Muscle of leg (tissue), 11 donors: Measurements from ENCODE around the gene CDNF. TPM values are rescaled to one million over a fixed set of nuclear protein-coding genes. Genes with fewer than 3 reads are reported as not detected.
"Not testable (repeated sequence)": the region's sequence is repeated elsewhere in the genome, so short reads cannot be mapped to it uniquely, and the experiment has no call there.

Experiments
- DNase-seq: peaks from one replicate; pipeline ENCODE4 v3.0.0; 2013
- H3K27ac ChIP-seq: one replicate; pipeline ENCODE4 v1.5.1; 2013; ENCODE audit warnings: mild to moderate bottlenecking, low read length, control low read depth
- H3K27me3 ChIP-seq: one replicate; pipeline ENCODE4 v1.6.1; 2013; ENCODE audit warnings: low read length; ENCODE audit not compliant: control insufficient read depth, insufficient read depth
- H3K36me3 ChIP-seq: one replicate; pipeline ENCODE4 v1.6.1; 2013; ENCODE audit warnings: low read length; ENCODE audit not compliant: control insufficient read depth, insufficient read depth
- H3K4me1 ChIP-seq: one replicate; pipeline ENCODE4 v1.6.1; 2013; ENCODE audit warnings: low read length; ENCODE audit not compliant: control insufficient read depth, insufficient read depth
- H3K4me3 ChIP-seq: one replicate; pipeline ENCODE4 v1.5.1; 2013; ENCODE audit warnings: low read length, control low read depth
- H3K9me3 ChIP-seq: replicated peaks from 2 replicates; pipeline ENCODE4 v1.6.1; 2013; ENCODE audit warnings: low read depth, low read length; ENCODE audit not compliant: control insufficient read depth
- WGBS: methylation state at CpG from one replicate; pipeline ENCODE4 v1.1.5; 2013; ENCODE audit warnings: missing lambda C conversion rate; ENCODE audit not compliant: insufficient coverage; 5-methylcytosine and 5-hydroxymethylcytosine counted together
- polyA plus RNA-seq, 8 donors: library from polyadenylated mRNA; unstranded; fragments of 120-200 nt; gene quantifications; one replicate each; pipeline versions ENCODE4 v1.2.1 to v1.2.3, GENCODE V29; 2013; ENCODE audit warnings: inconsistent platforms in 1 of 8, low replicate concordance in 1 of 8; ENCODE audit not compliant: insufficient read length in 8 of 8, insufficient read depth in 1 of 8
- total RNA-seq: library from RNA; stranded (reverse); fragments of 120-200 nt; gene quantifications from one replicate; pipeline ENCODE4 v1.2.4, GENCODE V29; 2013

CDNF gene
- total and polyA plus RNA-seq, 9 donors, result 1.8 to 4.4 (median 2.8) TPM

- peaks cover 8% of the 10 kb centered on the region for H3K4me1 ChIP-seq
- no peak for DNase-seq
- H3K27ac ChIP-seq, result no peak overlapping the region
- no peak overlapping the region for H3K4me3 ChIP-seq
- H3K9me3 ChIP-seq, result no peaks in the 10 kb centered on the region
- WGBS, result no CpG with 5 or more reads among the region's 2 CpGs
- peaks cover 5% of the 10 kb centered on the region for H3K36me3 ChIP-seq
- H3K27me3 ChIP-seq, result no peaks in the 10 kb centered on the region
Measured at GRCh38 chr10:14873090-14873760, 35.4 kb upstream of the CDNF start.

- H3K36me3 ChIP-seq, result peaks cover 24% of the 10 kb centered on the region
- H3K4me1 ChIP-seq, H3K27ac ChIP-seq, H3K9me3 ChIP-seq, H3K27me3 ChIP-seq, H3K4me3 ChIP-seq, DNase-seq: not testable (repeated sequence)
- WGBS, result no CpG with 5 or more reads among the region's 3 CpGs
Measured at GRCh38 chr10:14864871-14865270, 27.0 kb upstream of the CDNF start.

- WGBS, result no CpG with 5 or more reads among the region's 6 CpGs
- DNase-seq, H3K4me1 ChIP-seq, H3K27ac ChIP-seq, H3K4me3 ChIP-seq, H3K9me3 ChIP-seq, H3K27me3 ChIP-seq: not testable (repeated sequence)
- H3K36me3 ChIP-seq, result peaks cover 21% of the 10 kb centered on the region
Measured at GRCh38 chr10:14864466-14864865, 26.6 kb upstream of the CDNF start.

GRCh38 chr10:14860791-14861190, 23.0 kb upstream of the CDNF start:
- H3K27ac ChIP-seq, result no peak overlapping the region
- H3K4me3 ChIP-seq, result no peak overlapping the region
- H3K4me1 ChIP-seq, result no peaks in the 10 kb centered on the region
- DNase-seq, result no peak
- H3K27me3 ChIP-seq, result no peaks in the 10 kb centered on the region
- no peaks in the 10 kb centered on the region for H3K9me3 ChIP-seq
- 87% methylated on average over 1 of the region's 1 CpG for WGBS
- peaks cover 28% of the 10 kb centered on the region for H3K36me3 ChIP-seq

GRCh38 chr10:14859775-14860174, 21.9 kb upstream of the CDNF start:
- Histone ChIP-seq H3K4me3 (no peak overlapping the region), H3K27me3 (no peaks in the 10 kb centered on the region), H3K36me3 (peaks cover 28% of the 10 kb centered on the region), H3K4me1 (no peaks in the 10 kb centered on the region), H3K27ac (no peak overlapping the region), H3K9me3 (no peaks in the 10 kb centered on the region)
- no peak for DNase-seq

- Histone ChIP-seq H3K4me3 (no peak overlapping the region), H3K27ac (no peak overlapping the region), H3K36me3 (peaks cover 28% of the 10 kb centered on the region), H3K9me3 (no peaks in the 10 kb centered on the region), H3K27me3 (no peaks in the 10 kb centered on the region), H3K4me1 (no peaks in the 10 kb centered on the region)
- WGBS, result 89% methylated on average over 3 of the region's 5 CpGs
- no peak for DNase-seq
Measured at GRCh38 chr10:14859043-14859442, 21.2 kb upstream of the CDNF start.

GRCh38 chr10:14858338-14858960, 20.6 kb upstream of the CDNF start:
- Histone ChIP-seq H3K4me1 (no peaks in the 10 kb centered on the region), H3K27me3 (no peaks in the 10 kb centered on the region), H3K9me3 (no peaks in the 10 kb centered on the region), H3K36me3 (peaks cover 29% of the 10 kb centered on the region), H3K27ac (no peak overlapping the region), H3K4me3 (no peak overlapping the region)
- no CpG with 5 or more reads among the region's 6 CpGs for WGBS
- DNase-seq, result no peak

GRCh38 chr10:14855453-14855852, 17.6 kb upstream of the CDNF start:
- Histone ChIP-seq H3K27ac (no peak overlapping the region), H3K9me3 (no peaks in the 10 kb centered on the region), H3K27me3 (no peaks in the 10 kb centered on the region), H3K4me1 (no peaks in the 10 kb centered on the region), H3K4me3 (no peak overlapping the region), H3K36me3 (peaks cover 15% of the 10 kb centered on the region)
- WGBS, result no CpG with 5 or more reads among the region's 1 CpG
- no peak for DNase-seq

- no peaks in the 10 kb centered on the region for H3K9me3 ChIP-seq
- DNase-seq, result no peak
- H3K4me3 ChIP-seq, result no peak overlapping the region
- no peaks in the 10 kb centered on the region for H3K27me3 ChIP-seq
- no peak overlapping the region for H3K27ac ChIP-seq
- no CpG with 5 or more reads among the region's 3 CpGs for WGBS
- H3K4me1 ChIP-seq, result no peaks in the 10 kb centered on the region
- peaks cover 16% of the 10 kb centered on the region for H3K36me3 ChIP-seq
Measured at GRCh38 chr10:14852236-14852635, 14.4 kb upstream of the CDNF start.

GRCh38 chr10:14844948-14845347, 7.1 kb upstream of the CDNF start:
- Histone ChIP-seq H3K4me3 (no peak overlapping the region), H3K4me1 (no peaks in the 10 kb centered on the region), H3K27ac (no peak overlapping the region), H3K36me3 (peaks cover 40% of the 10 kb centered on the region), H3K27me3 (no peaks in the 10 kb centered on the region), H3K9me3 (no peaks in the 10 kb centered on the region)
- no CpG with 5 or more reads among the region's 2 CpGs for WGBS
- no peak for DNase-seq
